A673 (cell line): ENCODE data around the gene COL4A4. TPM values are rescaled to one million over a fixed set of nuclear protein-coding genes. Genes with fewer than 3 reads are reported as not detected.
A peak's percentile ranks its signal among the peaks of the same experiment; 100 is the strongest.

Source experiments
- Bru-seq: library from RNA; stranded (reverse); fragments of 400-500 nt; gene quantifications from one replicate; lab custom pipeline; 2021; lab: Mats Ljungman, UMichigan
- BruChase-seq, 2 experiments: library from RNA; stranded (reverse); fragments of 400-500 nt; gene quantifications; one replicate each; lab custom pipeline; 2021; lab: Mats Ljungman, UMichigan
- BruUV-seq: library from RNA; stranded (reverse); fragments of 400-500 nt; replicated peaks from 2 replicates; lab custom pipeline; 2021; lab: Mats Ljungman, UMichigan
- CTCF ChIA-PET: fragments of 300-600 bp; sonication (Branson Sonifier 250); formaldehyde crosslinking; loops from one replicate; lab custom pipeline; 2022; ENCODE audit warnings: antibody characterized with exemption; lab: Charles Lee
- POLR2A ChIA-PET: fragments of 300-600 bp; sonication (Branson Sonifier 250); formaldehyde crosslinking; loops from one replicate; lab custom pipeline; 2022; ENCODE audit warnings: antibody characterized with exemption; ENCODE audit not compliant: low non-redundant PET; lab: Charles Lee
- DNase-seq: peaks from one replicate; pipeline ENCODE4 v3.0.0-alpha.2; 2015; ENCODE audit warnings: low spot score
- H3K27ac ChIP-seq: fragments of 200-600 bp; sonication (generic); 2 replicates; pipeline ENCODE4 v1.5.1; 2016; ENCODE audit warnings: mixed run types, low read depth, mild to moderate bottlenecking, mixed read lengths, antibody characterized with exemption, low read length; ENCODE audit not compliant: poor library complexity, severe bottlenecking
- H3K27me3 ChIP-seq: fragments of 200-600 bp; sonication (generic); replicated peaks from 2 replicates; pipeline ENCODE4 v1.6.1; 2017; ENCODE audit warnings: mixed run types, low read depth, mild to moderate bottlenecking, mixed read lengths, antibody characterized with exemption, low read length; ENCODE audit not compliant: insufficient read depth, poor library complexity
- H3K36me3 ChIP-seq: fragments of 200-600 bp; sonication (generic); 2 replicates; pipeline ENCODE4 v1.6.1; 2016; ENCODE audit warnings: mixed run types, mild to moderate bottlenecking, mixed read lengths, antibody characterized with exemption, low read length; ENCODE audit not compliant: insufficient read depth, poor library complexity, severe bottlenecking
- H3K4me1 ChIP-seq: fragments of 200-600 bp; sonication (generic); 2 replicates; pipeline ENCODE4 v1.6.1; 2017; ENCODE audit warnings: mixed run types, mild to moderate bottlenecking, mixed read lengths, antibody characterized with exemption, low read length; ENCODE audit not compliant: insufficient read depth, poor library complexity, severe bottlenecking
- H3K4me3 ChIP-seq: fragments of 200-600 bp; sonication (generic); 2 replicates; pipeline ENCODE4 v1.5.1; 2016; ENCODE audit warnings: low read depth, mixed run types, mild to moderate bottlenecking, mixed read lengths, low read length; ENCODE audit not compliant: poor library complexity, severe bottlenecking
- H3K9me3 ChIP-seq: fragments of 200-600 bp; sonication (generic); 2 replicates; pipeline ENCODE4 v1.6.1; 2016; ENCODE audit warnings: mixed run types, low read depth, mild to moderate bottlenecking, mixed read lengths, antibody characterized with exemption, low read length; ENCODE audit not compliant: poor library complexity, severe bottlenecking
- CTCF ChIP-seq: fragments of 300-800, 200-600 bp; sonication (generic); conservative IDR thresholded peaks from 2 replicates; pipeline ENCODE4 v1.5.1; 2017; ENCODE audit warnings: low read depth, mild to moderate bottlenecking, antibody characterized with exemption, low read length, moderate library complexity, mixed read lengths
- EZH2 ChIP-seq: fragments of 200-600 bp; sonication (generic); IDR thresholded peaks from 2 replicates; pipeline ENCODE4 v1.6.1; 2017; ENCODE audit warnings: borderline replicate concordance, low read depth, mild to moderate bottlenecking, mixed read lengths, antibody characterized with exemption, low read length; ENCODE audit not compliant: poor library complexity, severe bottlenecking
- intact Hi-C: fragments of 100-400 bp; cut with micrococcal nuclease; formaldehyde crosslinking; loops from one replicate; pipeline ENCODE4 v1.10.0; 2022; ENCODE audit not compliant: unreplicated experiment
- long read RNA-seq: library from polyadenylated mRNA; stranded (forward); transcript quantifications from one replicate; pipeline ENCODE4 v2.0.0, GENCODE V29; 2022
- total RNA-seq: library from RNA; stranded (reverse); gene quantifications from 2 replicates; pipeline ENCODE4 v1.2.3, GENCODE V29; 2021

Gene COL4A4
- total RNA-seq, result 0.11 TPM in 1 of 2 replicates, not detected in the other
- Bru-seq, nascent RNA, result percentile 8 among the genes with signal in this experiment
- percentile 7 among the genes with signal in this experiment for BruChase-seq, experiment 1, labeled RNA remaining after a 2-hour chase
- BruChase-seq, experiment 2, labeled RNA remaining after a 6-hour chase, result percentile 4 among the genes with signal in this experiment
- long read RNA-seq, result 0 reads

GRCh38 chr2:227163998-227164762 lies at the start of gene COL4A4, which contains the start of gene COL4A3:
Gene COL4A4, minus strand, starts transcription at chr2:227164205. Its CDS starts 16,722 bp downstream, at chr2:227147483.
Gene COL4A3, plus strand, starts transcription at chr2:227164624. Its CDS starts 103 bp downstream, at chr2:227164727.
- intact Hi-C loops, result no loop called here
- H3K9me3 ChIP-seq, result no peaks in the 10 kb centered on the region
- no TSS peak for BruUV-seq
- H3K27ac ChIP-seq, result no peak within 1 kb of the TSS
- TF ChIP-seq EZH2 (no peak), CTCF (no peak)
- peaks cover 7% of the 10 kb centered on the region for H3K4me1 ChIP-seq
- no peaks in the 10 kb centered on the region for H3K36me3 ChIP-seq
- peak within 1 kb of the TSS; percentile 47 for H3K4me3 ChIP-seq
- ChIA-PET CTCF (interaction anchor here (0.7 kb wide), 1 partner anchor 49 kb away, joined by 3 read pairs; no protein-coding TSS in a partner anchor), POLR2A (no interaction called here)
- peaks cover 51% of the 10 kb centered on the region for H3K27me3 ChIP-seq
- DNase-seq, result peak; percentile 28

- no peak overlapping the region for H3K4me3 ChIP-seq
- no peaks in the 10 kb centered on the region for H3K27me3 ChIP-seq
- no peak for TF ChIP-seq EZH2
- no peak for TF ChIP-seq CTCF
- POLR2A ChIA-PET, result no interaction called here
- no TSS peak for BruUV-seq
- no peaks in the 10 kb centered on the region for H3K9me3 ChIP-seq
- H3K36me3 ChIP-seq, result no peaks in the 10 kb centered on the region
- no peak for DNase-seq
- no peaks in the 10 kb centered on the region for H3K4me1 ChIP-seq
- H3K27ac ChIP-seq, result no peak overlapping the region
- CTCF ChIA-PET, result interaction anchor here (0.6 kb wide), 1 partner anchor 391 kb away, joined by 10 read pairs; no protein-coding TSS in a partner anchor
- intact Hi-C loops, result no loop called here
Measured at GRCh38 chr2:227207573-227207972, 43.6 kb upstream of the COL4A4 start.

- Histone ChIP-seq H3K4me3 (no peak overlapping the region), H3K36me3 (no peaks in the 10 kb centered on the region), H3K9me3 (no peaks in the 10 kb centered on the region), H3K27me3 (no peaks in the 10 kb centered on the region), H3K4me1 (no peaks in the 10 kb centered on the region), H3K27ac (no peak overlapping the region)
- BruUV-seq, result no TSS peak
- ChIA-PET POLR2A (interaction anchor here (0.6 kb wide), 1 partner anchor 759 kb away, joined by 3 read pairs; no protein-coding TSS in a partner anchor), CTCF (no interaction called here)
- no peak for DNase-seq
- TF ChIP-seq CTCF (no peak), EZH2 (no peak)
- intact Hi-C loops, result no loop called here
Measured at GRCh38 chr2:227206406-227206805, 42.4 kb upstream of the COL4A4 start.
